GM23338 (cell line): ENCODE data around the gene NPAS3. TPM values are rescaled to one million over a fixed set of nuclear protein-coding genes. Genes with fewer than 3 reads are reported as not detected.

ENCODE experiments used
- ATAC-seq: fragments of 200-7000 bp; cut with Tn5 transposase; 3 replicates; pipeline ENCODE4 v1.9.1; 2020
- DNase-seq: peaks from one replicate; pipeline ENCODE4 v3.0.0-alpha.2; 2015; ENCODE audit warnings: low spot score
- H2AFZ ChIP-seq: fragments of 200-600 bp; sonication (generic); 2 replicates; pipeline ENCODE4 v1.8.0; 2016; ENCODE audit warnings: antibody characterized with exemption, mild to moderate bottlenecking, moderate library complexity
- H3F3A ChIP-seq: fragments of 200-600 bp; sonication (generic); replicated peaks from 2 replicates; pipeline ENCODE4 v1.8.0; 2017; ENCODE audit warnings: antibody characterized with exemption, mixed run types, low read depth
- H3K27ac ChIP-seq: fragments of 200-600 bp; sonication (generic); 2 replicates; pipeline ENCODE4 v1.6.1; 2016; ENCODE audit warnings: low read depth
- H3K27me3 ChIP-seq: fragments of 200-600 bp; sonication (generic); 2 replicates; pipeline ENCODE4 v1.8.0; 2016; ENCODE audit warnings: mild to moderate bottlenecking, mixed run types, moderate library complexity; ENCODE audit not compliant: insufficient read depth
- H3K36me3 ChIP-seq: fragments of 200-600 bp; sonication (generic); 2 replicates; pipeline ENCODE4 v1.8.0; 2016; ENCODE audit warnings: mild to moderate bottlenecking; ENCODE audit not compliant: insufficient read depth
- H3K4me1 ChIP-seq: fragments of 200-600 bp; sonication (generic); 2 replicates; pipeline ENCODE4 v1.8.0; 2016; ENCODE audit warnings: mild to moderate bottlenecking, moderate library complexity; ENCODE audit not compliant: insufficient read depth
- H3K4me2 ChIP-seq: fragments of 200-600 bp; sonication (generic); 2 replicates; pipeline ENCODE4 v1.7.1; 2017; ENCODE audit warnings: mixed run types
- H3K4me3 ChIP-seq: fragments of 200-600 bp; sonication (generic); 2 replicates; pipeline ENCODE4 v1.6.1; 2016; ENCODE audit warnings: mixed run types
- H3K79me2 ChIP-seq: fragments of 200-600 bp; sonication (generic); replicated peaks from 2 replicates; pipeline ENCODE4 v1.8.0; 2017; ENCODE audit warnings: mild to moderate bottlenecking; ENCODE audit not compliant: insufficient read depth
- H3K9me2 ChIP-seq: fragments of 200-600 bp; sonication (generic); 2 replicates; pipeline ENCODE4 v1.8.0; 2017; ENCODE audit not compliant: insufficient read depth
- H4K20me1 ChIP-seq: fragments of 200-600 bp; sonication (generic); replicated peaks from 2 replicates; pipeline ENCODE4 v1.8.0; 2017; ENCODE audit warnings: mild to moderate bottlenecking; ENCODE audit not compliant: insufficient read depth
- H3K27ac Mint-ChIP-seq: 2 replicates; pipeline ENCODE4 v1.8.0; 2020; ENCODE audit warnings: inconsistent platforms, mild to moderate bottlenecking, moderate library complexity, mixed read lengths
- H3K27me3 Mint-ChIP-seq: 3 replicates; pipeline ENCODE4 v1.8.0; 2022; ENCODE audit warnings: low read depth, mild to moderate bottlenecking, moderate library complexity, mixed read lengths, inconsistent platforms; ENCODE audit not compliant: insufficient read depth, poor library complexity
- H3K36me3 Mint-ChIP-seq: 3 replicates; pipeline ENCODE4 v1.8.0; 2021; ENCODE audit warnings: low read depth, mild to moderate bottlenecking, inconsistent platforms, moderate library complexity, mixed read lengths
- H3K4me1 Mint-ChIP-seq: 3 replicates; pipeline ENCODE4 v1.8.0; 2020; ENCODE audit warnings: mild to moderate bottlenecking, inconsistent platforms, mixed read lengths
- H3K4me3 Mint-ChIP-seq: 3 replicates; pipeline ENCODE4 v1.8.0; 2021; ENCODE audit warnings: moderate library complexity, mild to moderate bottlenecking, inconsistent platforms, mixed read lengths
- H3K9me3 Mint-ChIP-seq: 3 replicates; pipeline ENCODE4 v1.8.0; 2020; ENCODE audit warnings: moderate library complexity, mild to moderate bottlenecking, inconsistent platforms, mixed read lengths
- CREB1 ChIP-seq: fragments of 250-450 bp; sonication (Bioruptor Pico); IDR thresholded peaks from 2 replicates; pipeline ENCODE4 v1.5.0; 2020; ENCODE audit warnings: low read depth, mild to moderate bottlenecking, moderate library complexity
- ETS1 ChIP-seq: IDR thresholded peaks from 2 replicates; pipeline ENCODE4 v1.6.1; 2016; ENCODE audit warnings: antibody characterized with exemption
- EZH2 ChIP-seq: fragments of 200-600 bp; sonication (generic); IDR thresholded peaks from one replicate; pipeline ENCODE4 v1.8.0; 2017; ENCODE audit warnings: antibody characterized with exemption, mild to moderate bottlenecking, low read depth; ENCODE audit not compliant: unreplicated experiment
- JUNB ChIP-seq: IDR thresholded peaks from one replicate; pipeline ENCODE4 v1.6.1; 2016; ENCODE audit warnings: antibody characterized with exemption; ENCODE audit not compliant: unreplicated experiment
- NANOG ChIP-seq: IDR thresholded peaks from 2 replicates; pipeline ENCODE4 v1.6.1; 2016; ENCODE audit warnings: antibody characterized with exemption, borderline replicate concordance
- POLR2AphosphoS5 ChIP-seq: IDR thresholded peaks from 2 replicates; pipeline ENCODE4 v1.6.1; 2016; ENCODE audit warnings: antibody characterized with exemption, low read depth
- STAT1 ChIP-seq: IDR thresholded peaks from one replicate; pipeline ENCODE4 v1.6.1; 2016; ENCODE audit warnings: antibody characterized with exemption; ENCODE audit not compliant: unreplicated experiment
- ZNF114 ChIP-seq: fragments of 250-450 bp; sonication (Bioruptor Pico); IDR thresholded peaks from 2 replicates; pipeline ENCODE4 v1.5.0; 2020; ENCODE audit warnings: mild to moderate bottlenecking, moderate library complexity
- ZNF462 ChIP-seq: fragments of 250-450 bp; sonication (Bioruptor Pico); IDR thresholded peaks from 2 replicates; pipeline ENCODE4 v1.5.0; 2020; ENCODE audit warnings: mild to moderate bottlenecking, moderate library complexity
- polyA plus RNA-seq: library from polyadenylated mRNA; unstranded; fragments of >200 nt; fragmentation: Nextera tagmentation; extraction: Ambion mirVana; gene quantifications from 2 replicates; pipeline ENCODE4 v1.2.1, GENCODE V29; 2016
- total RNA-seq: library from RNA; depleted of rRNA; stranded (reverse); fragments of >200 nt; shearing (Covaris generic); gene quantifications from 2 replicates; pipeline ENCODE4 v1.2.3, GENCODE V29; 2014

The NPAS3 gene
- total and polyA plus RNA-seq, 2 experiments from 2014 or later, result 0.17 to 0.19 TPM

- TF ChIP-seq ZNF462 (no peak), NANOG (no peak), EZH2 (no peak), ZNF114 (no peak)
These were observed 912.1 kb downstream of the NPAS3 start (continued) for GRCh38 chr14:33850826-33851225.

GRCh38 chr14:33851366-33851765 is 912.7 kb downstream of the NPAS3 start:
- DNase-seq (no peak), ATAC-seq (no peak)
- Histone ChIP-seq H2AFZ (no peak overlapping the region), H3K4me2 (no peak overlapping the region), H3K27me3 (no peaks in the 10 kb centered on the region), H3K27ac (no peak overlapping the region), H3K36me3 (no peaks in the 10 kb centered on the region), H3K4me1 (peaks cover 25% of the 10 kb centered on the region), H4K20me1 (no peaks in the 10 kb centered on the region), H3F3A (no peaks in the 10 kb centered on the region), H3K79me2 (no peaks in the 10 kb centered on the region), H3K9me2 (no peaks in the 10 kb centered on the region), H3K4me3 (no peak overlapping the region)
- Mint-ChIP-seq H3K27ac (no peak overlapping the region), H3K27me3 (peaks cover 4% of the 10 kb centered on the region), H3K4me1 (peaks cover 31% of the 10 kb centered on the region), H3K4me3 (no peak overlapping the region), H3K9me3 (no peaks in the 10 kb centered on the region; the same call in 2 of the 3 replicates), H3K36me3 (no peaks in the 10 kb centered on the region)
- TF ChIP-seq CREB1 (CRISPR knock-in tag), result no peak
- no peak for TF ChIP-seq ZNF462
- no peak for TF ChIP-seq ETS1
- TF ChIP-seq POLR2AphosphoS5, result no peak
- no peak for TF ChIP-seq JUNB
- TF ChIP-seq STAT1, result no peak
